Neural cell (in vitro differentiated cells): ENCODE measurements around the gene RAD50. TPM values are rescaled to one million over a fixed set of nuclear protein-coding genes. Genes with fewer than 3 reads are reported as not detected.

ENCODE experiments used
- H2AFZ ChIP-seq: fragments of 200-600, 300-800 bp; sonication (generic), shearing (Covaris generic); 2 replicates; pipeline ENCODE4 v1.6.0; 2014; ENCODE audit warnings: low read depth, mild to moderate bottlenecking, antibody characterized with exemption, low read length, moderate library complexity
- H3F3A ChIP-seq: fragments of 200-600 bp; shearing (Covaris generic); 2 replicates; pipeline ENCODE4 v1.6.1; 2016; ENCODE audit warnings: mild to moderate bottlenecking, moderate library complexity, mixed read lengths, antibody characterized with exemption, low read length; ENCODE audit not compliant: insufficient read depth, poor library complexity, severe bottlenecking
- H3K27ac ChIP-seq: fragments of 200-600, 300-800 bp; sonication (generic), shearing (Covaris generic); 2 replicates; pipeline ENCODE4 v1.5.1; 2014; ENCODE audit warnings: mild to moderate bottlenecking, low read length, moderate library complexity
- H3K27me3 ChIP-seq: fragments of 300-800, 200-600 bp; sonication (generic), shearing (Covaris generic); 2 replicates; pipeline ENCODE4 v1.6.0; 2014; ENCODE audit warnings: mild to moderate bottlenecking, low read depth, low read length, moderate library complexity; ENCODE audit not compliant: insufficient read depth
- H3K36me3 ChIP-seq: fragments of 300-800, 200-600 bp; sonication (generic), shearing (Covaris generic); 2 replicates; pipeline ENCODE4 v1.5.1; 2014; ENCODE audit warnings: mild to moderate bottlenecking, antibody characterized with exemption, low read length, moderate library complexity; ENCODE audit not compliant: insufficient read depth
- H3K4me2 ChIP-seq: fragments of 300-800, 200-600 bp; sonication (generic), shearing (Covaris generic); 2 replicates; pipeline ENCODE4 v1.6.0; 2014; ENCODE audit warnings: mild to moderate bottlenecking, low read length
- H3K4me3 ChIP-seq: fragments of 300-800, 200-600 bp; sonication (generic), shearing (Covaris generic); 2 replicates; pipeline ENCODE4 v1.5.1; 2014; ENCODE audit warnings: mild to moderate bottlenecking, low read length, moderate library complexity
- H3K79me2 ChIP-seq: fragments of 200-600 bp; shearing (Covaris generic); replicated peaks from 2 replicates; pipeline ENCODE4 v1.6.0; 2014; ENCODE audit warnings: mild to moderate bottlenecking, low read length, moderate library complexity; ENCODE audit not compliant: insufficient read depth
- H3K9ac ChIP-seq: fragments of 300-800, 200-600 bp; sonication (generic), shearing (Covaris generic); 2 replicates; pipeline ENCODE4 v1.6.1; 2016; ENCODE audit warnings: mild to moderate bottlenecking, low read length, mixed read lengths
- H3K9me2 ChIP-seq: fragments of 200-600 bp; shearing (Covaris generic); 2 replicates; pipeline ENCODE4 v1.6.1; 2016; ENCODE audit warnings: mild to moderate bottlenecking, low read length, mixed read lengths; ENCODE audit not compliant: insufficient read depth
- H3K9me3 ChIP-seq: fragments of 200-600, 300-800 bp; sonication (generic), shearing (Covaris generic); 2 replicates; pipeline ENCODE4 v1.6.1; 2016; ENCODE audit warnings: mild to moderate bottlenecking, mixed run types, low read length, moderate library complexity, mixed read lengths
- H4K20me1 ChIP-seq: fragments of 200-600 bp; shearing (Covaris generic); 2 replicates; pipeline ENCODE4 v1.6.1; 2016; ENCODE audit warnings: mild to moderate bottlenecking, mixed run types; ENCODE audit not compliant: insufficient read depth
- EP300 ChIP-seq: fragments of 450-650 bp; conservative IDR thresholded peaks from 2 replicates; pipeline ENCODE4 v1.6.1; 2014; ENCODE audit warnings: antibody characterized with exemption, mild to moderate bottlenecking, moderate library complexity; ENCODE audit not compliant: poor library complexity, severe bottlenecking
- EZH2 ChIP-seq: fragments of 200-600, 300-800 bp; shearing (Covaris generic), sonication (generic); IDR thresholded peaks from 2 replicates; pipeline ENCODE4 v1.6.1; 2014; ENCODE audit warnings: antibody characterized with exemption, low read length, borderline replicate concordance, mild to moderate bottlenecking; ENCODE audit not compliant: insufficient read depth, poor library complexity, severe bottlenecking
- MXI1 ChIP-seq: fragments of 450-650 bp; conservative IDR thresholded peaks from 2 replicates; pipeline ENCODE4 v1.6.1; 2014; ENCODE audit warnings: antibody characterized with exemption, mild to moderate bottlenecking; ENCODE audit not compliant: poor library complexity, severe bottlenecking
- POLR2AphosphoS5 ChIP-seq: IDR thresholded peaks from 2 replicates; pipeline ENCODE4 v1.6.1; 2012
- RAD21 ChIP-seq: fragments of 450-650 bp; conservative IDR thresholded peaks from 2 replicates; pipeline ENCODE4 v1.6.1; 2014; ENCODE audit warnings: antibody characterized with exemption, mild to moderate bottlenecking, moderate library complexity
- REST ChIP-seq: IDR thresholded peaks from 2 replicates; pipeline ENCODE4 v1.6.1; 2012; ENCODE audit warnings: borderline replicate concordance
- SMC3 ChIP-seq: fragments of 450-650 bp; conservative IDR thresholded peaks from 2 replicates; pipeline ENCODE4 v1.6.1; 2014; ENCODE audit warnings: antibody characterized with exemption, mild to moderate bottlenecking, moderate library complexity; ENCODE audit not compliant: poor library complexity
- TAF1 ChIP-seq: IDR thresholded peaks from 2 replicates; pipeline ENCODE4 v1.6.1; 2012; ENCODE audit warnings: low read depth
- polyA plus RNA-seq: library from polyadenylated mRNA; depleted of rRNA; stranded (reverse); fragments of >200 nt; gene quantifications from 2 replicates; pipeline ENCODE4 v1.2.3, GENCODE V29; 2014
- TF ChIP-seq, protein P1 (sequence below): fragments of 450-650 bp; IDR thresholded peaks from 2 replicates; pipeline ENCODE4 v1.5.1; 2014; ENCODE audit warnings: antibody characterized with exemption, mild to moderate bottlenecking, moderate library complexity; ENCODE audit not compliant: poor library complexity, severe bottlenecking

RAD50 gene
- polyA plus RNA-seq, 1 donor from 2014 or later, result 6.7 TPM

DNA sequence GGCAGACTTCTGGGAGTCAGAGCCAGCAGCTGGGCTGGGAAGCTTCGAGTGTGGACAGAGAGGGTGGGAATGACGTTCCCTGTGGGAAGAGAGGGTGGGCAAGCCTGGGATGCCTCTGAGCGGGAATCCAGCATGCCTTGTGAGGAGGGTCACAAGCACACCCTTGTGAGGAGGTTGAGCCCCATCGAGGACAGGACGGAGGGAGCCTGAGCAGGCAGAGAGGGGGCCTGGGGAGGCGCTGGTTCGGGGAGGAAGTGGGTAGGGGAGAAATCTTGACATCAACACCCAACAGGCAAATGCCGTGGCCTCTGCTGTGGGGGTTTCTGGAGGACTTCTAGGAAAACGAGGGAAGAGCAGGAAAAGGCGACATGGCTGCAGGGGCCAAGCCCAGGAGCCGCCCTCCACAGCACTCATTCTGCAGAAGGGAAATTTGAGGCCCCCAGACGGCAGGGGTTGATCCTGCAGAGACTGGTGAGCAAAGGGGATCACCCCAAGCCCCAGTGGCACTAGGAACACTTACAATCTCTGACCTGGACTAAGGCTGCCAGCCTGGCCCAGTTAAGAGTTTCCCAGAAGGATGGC is 100.1 kb downstream of the RAD50 start:
- no peak overlapping the region for H3K27ac ChIP-seq
- no peaks in the 10 kb centered on the region for H4K20me1 ChIP-seq
- no peaks in the 10 kb centered on the region for H3K79me2 ChIP-seq
- H3K27me3 ChIP-seq, result peaks cover 23% of the 10 kb centered on the region
- H3K9me3 ChIP-seq, result no peaks in the 10 kb centered on the region
- H3F3A ChIP-seq, result no peaks in the 10 kb centered on the region
- H3K4me3 ChIP-seq, result no peak overlapping the region
- no peaks in the 10 kb centered on the region for H3K9me2 ChIP-seq
- H3K4me2 ChIP-seq, result no peak overlapping the region
- H2AFZ ChIP-seq, result no peak overlapping the region
- H3K36me3 ChIP-seq, result no peaks in the 10 kb centered on the region
- no peak overlapping the region for H3K9ac ChIP-seq
- no peak for TF ChIP-seq SMC3
- TF ChIP-seq MXI1, result no peak
- TF ChIP-seq, protein P1, sequence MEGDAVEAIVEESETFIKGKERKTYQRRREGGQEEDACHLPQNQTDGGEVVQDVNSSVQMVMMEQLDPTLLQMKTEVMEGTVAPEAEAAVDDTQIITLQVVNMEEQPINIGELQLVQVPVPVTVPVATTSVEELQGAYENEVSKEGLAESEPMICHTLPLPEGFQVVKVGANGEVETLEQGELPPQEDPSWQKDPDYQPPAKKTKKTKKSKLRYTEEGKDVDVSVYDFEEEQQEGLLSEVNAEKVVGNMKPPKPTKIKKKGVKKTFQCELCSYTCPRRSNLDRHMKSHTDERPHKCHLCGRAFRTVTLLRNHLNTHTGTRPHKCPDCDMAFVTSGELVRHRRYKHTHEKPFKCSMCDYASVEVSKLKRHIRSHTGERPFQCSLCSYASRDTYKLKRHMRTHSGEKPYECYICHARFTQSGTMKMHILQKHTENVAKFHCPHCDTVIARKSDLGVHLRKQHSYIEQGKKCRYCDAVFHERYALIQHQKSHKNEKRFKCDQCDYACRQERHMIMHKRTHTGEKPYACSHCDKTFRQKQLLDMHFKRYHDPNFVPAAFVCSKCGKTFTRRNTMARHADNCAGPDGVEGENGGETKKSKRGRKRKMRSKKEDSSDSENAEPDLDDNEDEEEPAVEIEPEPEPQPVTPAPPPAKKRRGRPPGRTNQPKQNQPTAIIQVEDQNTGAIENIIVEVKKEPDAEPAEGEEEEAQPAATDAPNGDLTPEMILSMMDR, result no peak
- no peak for TF ChIP-seq EZH2
- no peak for TF ChIP-seq EP300
- no peak for TF ChIP-seq TAF1
- no peak for TF ChIP-seq POLR2AphosphoS5
- TF ChIP-seq REST, result no peak
- no peak for TF ChIP-seq RAD21

GRCh38 chr5:132657676-132658380 is 101.1 kb downstream of the RAD50 start, which contains the start of gene IL13:
TSS of gene IL13 (plus strand) at chr5:132658173. CDS start at chr5:132658187, 14 bp downstream.
- Histone ChIP-seq H3F3A (no peaks in the 10 kb centered on the region), H2AFZ (no peak within 1 kb of the TSS), H3K4me2 (no peak within 1 kb of the TSS), H3K9me2 (no peaks in the 10 kb centered on the region), H3K9ac (no peak within 1 kb of the TSS), H3K79me2 (no peaks in the 10 kb centered on the region), H3K27me3 (peaks cover 23% of the 10 kb centered on the region), H3K27ac (no peak within 1 kb of the TSS), H3K4me3 (no peak within 1 kb of the TSS), H3K36me3 (no peaks in the 10 kb centered on the region), H3K9me3 (no peaks in the 10 kb centered on the region), H4K20me1 (no peaks in the 10 kb centered on the region)
- TF ChIP-seq, protein P1, result no peak
- TF ChIP-seq SMC3 (no peak), REST (no peak), EZH2 (no peak), RAD21 (no peak), TAF1 (no peak), EP300 (no peak), POLR2AphosphoS5 (no peak), MXI1 (no peak)
